Endothelial cell of umbilical vein (primary cell): ENCODE results near the gene DCTN4. TPM values are rescaled to one million over a fixed set of nuclear protein-coding genes. Genes with fewer than 3 reads are reported as not detected.
A peak's percentile ranks its signal among the peaks of the same experiment; 100 is the strongest.

ENCODE experiments used
- BruUV-seq: library from RNA; stranded (reverse); fragments of 400-500 nt; replicated peaks from 2 replicates; lab custom pipeline; 2021; lab: Mats Ljungman, UMichigan
- CTCF ChIA-PET: fragments of 300-600, 350-600 bp; sonication (Branson Sonifier 250); formaldehyde crosslinking; loops from one replicate; lab custom pipeline; 2021; ENCODE audit warnings: antibody characterized with exemption, inconsistent platforms; lab: Charles Lee
- POLR2A ChIA-PET: fragments of 300-600, 350-600 bp; sonication (Branson Sonifier 250); formaldehyde crosslinking; loops from one replicate; lab custom pipeline; 2021; ENCODE audit warnings: antibody characterized with exemption, inconsistent platforms; lab: Charles Lee
- DNase-seq: peaks from one replicate; pipeline ENCODE4 v3.0.0-alpha.2; 2011; ENCODE audit warnings: low read depth, low spot score
- FAIRE-seq: peaks from 2 replicates; lab custom pipeline; 2011; peaks lifted over from hg19 to GRCh38; lab: Jason Lieb, UNC
- H2AFZ ChIP-seq: 2 replicates; pipeline ENCODE4 v1.6.0; 2012; ENCODE audit warnings: low read depth, low read length, control low read depth, inconsistent platforms
- H3K27ac ChIP-seq: 2 replicates; pipeline ENCODE4 v1.5.1; 2011; ENCODE audit warnings: low read depth, mild to moderate bottlenecking, control low read depth, low read length, moderate library complexity; ENCODE audit not compliant: insufficient read depth
- H3K27me3 ChIP-seq, 2 experiments: 2 replicates each; pipeline versions ENCODE4 v1.6.0 to v1.6.1; 2011; ENCODE audit warnings: low read length in 2 of 2, mixed read lengths in 1 of 2; ENCODE audit not compliant: control insufficient read depth in 2 of 2, insufficient read depth in 2 of 2
- H3K36me3 ChIP-seq, 2 experiments: 2 replicates in 1 of 2; 3 replicates in 1 of 2; pipeline ENCODE4 v1.5.1; 2011; ENCODE audit warnings: low read length in 2 of 2, mild to moderate bottlenecking in 1 of 2, moderate library complexity in 1 of 2; ENCODE audit not compliant: control insufficient read depth in 2 of 2, insufficient read depth in 2 of 2; ENCODE audit errors: extremely low read depth in 1 of 2
- H3K4me1 ChIP-seq: 3 replicates; pipeline ENCODE4 v1.5.1; 2011; ENCODE audit warnings: mild to moderate bottlenecking, low read length; ENCODE audit not compliant: control insufficient read depth, insufficient read depth; ENCODE audit errors: extremely low read depth
- H3K4me2 ChIP-seq: 2 replicates; pipeline ENCODE4 v1.6.1; 2011; ENCODE audit warnings: low read length, control low read depth, mixed read lengths; ENCODE audit not compliant: insufficient read depth
- H3K4me3 ChIP-seq, 3 experiments: fragments of 200-600 bp in 1 of 3; sonication (generic), shearing (Covaris generic) in 1 of 3; replicated peaks in 1 of 3; 2 replicates each; pipeline ENCODE4 v1.5.1; 2011 to 2016; ENCODE audit warnings: control low read depth in 3 of 3, low read length in 3 of 3, mild to moderate bottlenecking in 2 of 3, inconsistent platforms in 1 of 3, low read depth in 1 of 3, moderate library complexity in 1 of 3; ENCODE audit not compliant: insufficient read depth in 1 of 3
- H3K79me2 ChIP-seq: 2 replicates; pipeline ENCODE4 v1.6.0; 2012; ENCODE audit warnings: low read length, inconsistent platforms; ENCODE audit not compliant: control insufficient read depth, insufficient read depth
- H3K9ac ChIP-seq: replicated peaks from 2 replicates; pipeline ENCODE3; 2011; ENCODE audit warnings: low read length, control low read depth; ENCODE audit not compliant: insufficient read depth; ENCODE audit errors: extremely low read depth
- H3K9me1 ChIP-seq: replicated peaks from 3 replicates; pipeline ENCODE4 v1.6.0; 2011; ENCODE audit warnings: mild to moderate bottlenecking, low read length; ENCODE audit not compliant: control insufficient read depth, insufficient read depth; ENCODE audit errors: extremely low read depth
- H3K9me3 ChIP-seq: replicated peaks from 2 replicates; pipeline ENCODE4 v1.5.1; 2012; ENCODE audit warnings: low read length, inconsistent platforms; ENCODE audit not compliant: control insufficient read depth, insufficient read depth
- H4K20me1 ChIP-seq: replicated peaks from 2 replicates; pipeline ENCODE3; 2011; ENCODE audit warnings: mild to moderate bottlenecking, low read length; ENCODE audit not compliant: control insufficient read depth, insufficient read depth; ENCODE audit errors: extremely low read depth
- CTCF ChIP-seq, 2 donors: IDR thresholded peaks; 1 replicate in 1 of 2; 2 replicates in 1 of 2; pipeline ENCODE4 v1.5.1; 2011; ENCODE audit warnings: low read length in 2 of 2, mild to moderate bottlenecking in 2 of 2, moderate library complexity in 2 of 2, control low read depth in 1 of 2, inconsistent platforms in 1 of 2, low read depth in 1 of 2; ENCODE audit not compliant: insufficient read depth in 1 of 2; ENCODE audit errors: extremely low read depth in 1 of 2
- EZH2 ChIP-seq: IDR thresholded peaks from 2 replicates; pipeline ENCODE4 v1.6.1; 2012; ENCODE audit warnings: borderline replicate concordance, low read depth, mild to moderate bottlenecking, moderate library complexity, low read length, inconsistent platforms; ENCODE audit not compliant: severe bottlenecking
- GATA2 ChIP-seq: IDR thresholded peaks from 2 replicates; pipeline ENCODE4 v1.7.0; 2011; ENCODE audit warnings: low read depth, mild to moderate bottlenecking, moderate library complexity, mixed read lengths, low read length; ENCODE audit not compliant: insufficient read length, insufficient read depth
- JUN ChIP-seq: IDR thresholded peaks from 2 replicates; pipeline ENCODE4 v1.6.1; 2011; ENCODE audit warnings: borderline replicate concordance, low read depth; ENCODE audit not compliant: insufficient read length, insufficient read depth
- MAX ChIP-seq: IDR thresholded peaks from 2 replicates; pipeline ENCODE4 v1.6.1; 2011; ENCODE audit not compliant: insufficient read depth, insufficient read length
- MYC ChIP-seq: IDR thresholded peaks from one replicate; pipeline ENCODE4 v1.6.1; 2011; ENCODE audit warnings: mild to moderate bottlenecking, low read depth, low read length
- dilution Hi-C: fragments of 300-500 bp; cut with MboI; formaldehyde crosslinking; loops from one replicate; pipeline ENCODE4 v1.15.0; 2019; ENCODE audit warnings: low sequenced_read_pairs; ENCODE audit not compliant: extremely low pct_ligation_motif_present
- intact Hi-C: fragments of 100-400 bp; cut with micrococcal nuclease; formaldehyde crosslinking; loops from one replicate; pipeline ENCODE4 v1.10.0; 2022
- polyA plus RNA-seq, 4 experiments: library from polyadenylated mRNA; depleted of rRNA in 3 of 4; stranded (reverse) in 3 of 4; unstranded in 1 of 4; fragments of >200 nt; gene quantifications; 2 replicates each; pipeline versions ENCODE4 v1.2.1 to v1.2.3, GENCODE V29; 2011 to 2012; ENCODE audit warnings: missing spikeins in 1 of 4
- total RNA-seq: library from RNA; stranded (reverse); gene quantifications from 2 replicates; pipeline ENCODE4 v1.2.3, GENCODE V29; 2021

The DCTN4 gene
- total and polyA plus RNA-seq, 2 donors (not counting 3 experiments of a cell fraction or from before 2014, with no cell fraction given): 22.4 to 47.3 TPM

GRCh38 chr5:150758203-150758530 is 650 bp downstream of the DCTN4 start:
- no TSS peak for BruUV-seq
- ChIA-PET CTCF (interaction anchor here (1.0 to 1.9 kb wide), 5 partner anchors 16 to 309 kb away, joined by 3 to 14 read pairs (median 3); partner anchors contain the start of genes RPS14 and SMIM3), POLR2A (interaction anchor here (1.0 kb wide), 1 partner anchor 57 kb away, joined by 5 read pairs; the partner anchor contains the start of gene RBM22)
- no peak for TF ChIP-seq GATA2
- no peak for TF ChIP-seq CTCF (IDR thresholded peaks at IDR 0.05; ENCODE audit: extremely low read depth in 1 of 2, insufficient read depth in 1 of 2, low read depth in 1 of 2, low read length in 2 of 2)
- TF ChIP-seq MYC: no peak
- TF ChIP-seq MAX: no peak
- TF ChIP-seq EZH2: no peak
- TF ChIP-seq JUN: no peak
- Histone ChIP-seq H3K9ac (peak overlapping the region; percentile 75), H3K36me3 (peaks cover 9 to 11% of the 10 kb centered on the region in 2 experiments), H3K4me2 (peak overlapping the region; percentile 100), H3K4me1 (peaks cover 13% of the 10 kb centered on the region), H3K27me3 (peaks cover 0 to 5% of the 10 kb centered on the region in 2 experiments), H3K9me3 (no peaks in the 10 kb centered on the region), H3K4me3 (peak overlapping the region; percentile 62 to 80 (median 62)), H3K79me2 (peaks cover 36% of the 10 kb centered on the region), H3K9me1 (no peaks in the 10 kb centered on the region), H4K20me1 (no peaks in the 10 kb centered on the region), H2AFZ (peak overlapping the region; percentile 36), H3K27ac (peak overlapping the region; percentile 76)
- intact Hi-C loops: loop anchor here (2.0 kb wide), 2 partner anchors 57 to 323 kb away; partner anchors contain the start of genes RBM22 and TNIP1
- DNase-seq: no peak
- dilution Hi-C loops: no loop called here
- no peak for FAIRE-seq
